ENCODE measurements around the gene MICB. TPM values are rescaled to one million over a fixed set of nuclear protein-coding genes. Genes with fewer than 3 reads are reported as not detected.
"Not testable (repeated sequence)": the region's sequence is repeated elsewhere in the genome, so short reads cannot be mapped to it uniquely, and the experiment has no call there.

The MICB gene
- total and polyA plus RNA-seq, 2 of the 8 experiments (the other 6 are each of a cell fraction or from before 2014, with no cell fraction given), result 16.2 to 25.3 TPM

DNA sequence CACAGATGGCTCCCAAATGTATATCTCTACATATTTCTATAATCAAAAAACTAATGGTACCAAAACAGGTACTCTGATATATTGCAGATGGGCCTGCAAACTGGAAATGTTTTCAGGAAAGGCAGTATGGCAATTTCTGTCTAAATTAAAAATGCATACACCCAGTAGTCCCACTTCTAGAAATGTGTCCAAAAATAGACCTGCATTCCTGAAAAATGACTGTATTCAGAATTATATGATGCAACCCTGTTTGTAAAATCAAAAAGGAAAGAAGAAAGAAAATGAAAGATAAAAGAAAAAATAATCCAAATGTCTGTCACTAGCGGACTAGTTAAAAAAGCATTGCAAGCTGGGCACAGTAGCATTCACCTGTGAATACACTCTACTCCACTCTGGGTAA, 12.9 kb upstream of the MICB start (continued):
- no peak for TF ChIP-seq ZNF274 (IDR thresholded peaks at IDR 0.05; ENCODE audit: borderline replicate concordance, extremely low read depth, low read length)

DNA sequence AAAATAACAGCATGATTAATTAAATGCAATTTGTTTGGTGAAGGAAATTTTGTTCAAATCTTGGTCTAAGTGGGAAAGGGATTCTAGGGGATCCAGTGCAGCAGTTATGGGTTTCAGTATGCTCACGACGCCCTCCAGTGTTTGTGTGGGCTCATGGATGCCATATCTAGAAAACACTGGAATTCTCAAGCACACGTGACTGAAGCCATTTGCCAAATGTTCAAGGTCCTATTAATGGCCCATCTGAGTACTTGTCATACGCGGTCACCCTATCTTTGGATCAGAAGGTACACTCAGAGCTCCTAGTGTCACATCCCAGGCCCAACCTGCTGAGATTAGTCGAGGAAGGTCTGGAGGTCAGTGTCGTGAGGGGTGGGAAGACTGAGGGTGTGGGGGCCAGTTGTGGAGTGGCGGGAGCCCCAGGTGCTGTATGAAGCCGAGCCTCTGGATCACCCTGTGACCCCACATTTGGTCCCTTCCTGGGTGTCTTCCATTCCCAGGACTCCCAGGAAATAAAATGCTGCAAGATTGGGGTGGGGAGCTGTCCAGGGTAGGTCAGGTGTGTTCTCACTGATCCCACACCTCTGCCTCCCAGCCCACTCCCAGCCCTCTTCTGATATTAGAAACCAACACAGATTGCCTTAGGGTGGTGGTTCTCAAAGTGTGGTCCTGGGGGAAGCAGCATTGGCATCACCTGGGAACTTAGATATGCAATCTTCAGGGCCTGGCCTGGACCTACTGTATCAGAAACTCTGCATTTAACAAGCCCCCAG, 11.7 kb upstream of the MICB start:
- H2AFZ ChIP-seq (ENCODE audit: low read length); CTCF ChIA-PET (ENCODE audit: partially characterized antibody); H3K18ac ChIP-seq (ENCODE audit: extremely low read depth, low read length); H2BK12ac ChIP-seq (ENCODE audit: low read depth, low read length); H3K27me3 ChIP-seq (replicated peaks in 1 of 4; ENCODE audit: control insufficient read depth in 3 of 4, extremely low read depth in 1 of 4, insufficient read depth in 3 of 4, low read length in 3 of 4); POLR2A ChIA-PET (ENCODE audit: partially characterized antibody); H4K20me1 ChIP-seq (replicated peaks in 1 of 2; ENCODE audit: control insufficient read depth in 1 of 2, insufficient read depth in 2 of 2, low read length in 2 of 2); H2BK120ac ChIP-seq (replicated peaks; ENCODE audit: low read depth, low read length); H3K23ac ChIP-seq (ENCODE audit: insufficient read length); H4K8ac ChIP-seq (ENCODE audit: extremely low read depth, insufficient read depth, low read length); H2BK15ac ChIP-seq (ENCODE audit: low read length); H3K4me1 ChIP-seq (replicated peaks in 1 of 4; ENCODE audit: control insufficient read depth in 3 of 4, insufficient read depth in 4 of 4, low read length in 3 of 4); H3K56ac ChIP-seq (replicated peaks; ENCODE audit: insufficient read length, low read depth, low read length); H2AK5ac ChIP-seq (ENCODE audit: low read depth, low read length); H3K36me3 ChIP-seq (ENCODE audit: control insufficient read depth in 2 of 4, insufficient read depth in 4 of 4, low read length in 3 of 4); H3K9me3 ChIP-seq (ENCODE audit: insufficient read depth in 2 of 2, low read depth in 1 of 2, low read length in 1 of 2); H3K14ac ChIP-seq (ENCODE audit: insufficient read length); H3K4ac ChIP-seq (replicated peaks; ENCODE audit: insufficient read length, low read depth, low read length); H2BK5ac ChIP-seq (ENCODE audit: low read depth, low read length); H4K91ac ChIP-seq (replicated peaks; ENCODE audit: insufficient read length, low read length); H3K79me2 ChIP-seq (ENCODE audit: control insufficient read depth in 1 of 2, insufficient read depth in 2 of 2, low read length in 2 of 2); H2BK20ac ChIP-seq (ENCODE audit: low read length); H3K23me2 ChIP-seq (ENCODE audit: low read depth, low read length); H3K79me1 ChIP-seq (ENCODE audit: low read depth, low read length); H3K4me2 ChIP-seq (ENCODE audit: insufficient read depth in 1 of 2, low read depth in 2 of 2, low read length in 2 of 2); H3K27ac ChIP-seq (ENCODE audit: low read depth, low read length); H3K9ac ChIP-seq (replicated peaks in 1 of 4; ENCODE audit: extremely low read depth in 1 of 4, low read depth in 3 of 4, low read length in 3 of 4); DNase-seq (ENCODE audit: low read depth in 1 of 2, low spot score in 2 of 2); H3K4me3 ChIP-seq (ENCODE audit: extremely low read depth in 1 of 4, insufficient read depth in 2 of 4, low read depth in 3 of 4, low read length in 4 of 4); H4K5ac ChIP-seq (ENCODE audit: insufficient read length, low read depth, low read length): not testable (repeated sequence)
- no CpG with 5 or more reads among the region's 9 CpGs for WGBS, 2 experiments (ENCODE audit: extremely low coverage in 1 of 2, insufficient coverage in 1 of 2, insufficient read length in 1 of 2, insufficient replicate concordance in 2 of 2, low coverage in 1 of 2, low lambda C conversion rate in 2 of 2, missing lambda C conversion rate in 1 of 2)
- peak; percentile 84 for FAIRE-seq
